Thoracic aorta (tissue), 2 donors: ENCODE data around the gene TRAF6. TPM values are rescaled to one million over a fixed set of nuclear protein-coding genes. Genes with fewer than 3 reads are reported as not detected.

ENCODE experiments used
- ATAC-seq: fragments of 150-250 bp; one replicate; pipeline ENCODE4 v1.8.0; 2017; ENCODE audit warnings: low read depth; ENCODE audit not compliant: insufficient number of reproducible peaks, low FRiP score
- DNase-seq: peaks from one replicate; pipeline ENCODE4 v3.0.0-alpha.2; 2020; ENCODE audit warnings: low spot score
- H3K27ac ChIP-seq, 2 donors: fragments of 200-600 bp; sonication (generic); 1 replicate in 1 of 2; 2 replicates in 1 of 2; pipeline ENCODE4 v1.5.1; 2016; ENCODE audit warnings: mild to moderate bottlenecking in 2 of 2, moderate library complexity in 2 of 2
- H3K27me3 ChIP-seq: fragments of 200-600 bp; sonication (generic); replicated peaks from 2 replicates; pipeline ENCODE4 v1.6.0; 2016; ENCODE audit warnings: mild to moderate bottlenecking; ENCODE audit not compliant: insufficient read depth
- H3K36me3 ChIP-seq: fragments of 200-600 bp; sonication (generic); one replicate; pipeline ENCODE4 v1.5.1; 2016
- H3K4me1 ChIP-seq, 2 donors: fragments of 200-600 bp; sonication (generic); 1 replicate in 1 of 2; 2 replicates in 1 of 2; pipeline versions ENCODE4 v1.5.1 to v1.6.0; 2016; ENCODE audit warnings: low read depth in 2 of 2, mild to moderate bottlenecking in 1 of 2; ENCODE audit not compliant: control insufficient read depth in 1 of 2
- H3K4me3 ChIP-seq: fragments of 200-600 bp; sonication (generic); 2 replicates; pipeline ENCODE4 v1.5.1; 2016; ENCODE audit warnings: mild to moderate bottlenecking
- H3K9me3 ChIP-seq: fragments of 200-600 bp; sonication (generic); 2 replicates; pipeline ENCODE4 v1.5.1; 2016
- total RNA-seq, 2 donors: library from RNA; depleted of rRNA; stranded (reverse); fragments of >200 nt; gene quantifications; one replicate each; pipeline versions ENCODE4 v1.1.0 to v1.2.3, GENCODE V29; 2016
- TF ChIP-seq, protein P1 (sequence below): fragments of 200-600 bp; sonication (generic); IDR thresholded peaks from one replicate; pipeline ENCODE4 v1.5.1; 2019; ENCODE audit warnings: antibody characterized with exemption

The TRAF6 gene
- total RNA-seq, 2 donors from 2014 or later: 18.0 to 18.3 TPM

DNA sequence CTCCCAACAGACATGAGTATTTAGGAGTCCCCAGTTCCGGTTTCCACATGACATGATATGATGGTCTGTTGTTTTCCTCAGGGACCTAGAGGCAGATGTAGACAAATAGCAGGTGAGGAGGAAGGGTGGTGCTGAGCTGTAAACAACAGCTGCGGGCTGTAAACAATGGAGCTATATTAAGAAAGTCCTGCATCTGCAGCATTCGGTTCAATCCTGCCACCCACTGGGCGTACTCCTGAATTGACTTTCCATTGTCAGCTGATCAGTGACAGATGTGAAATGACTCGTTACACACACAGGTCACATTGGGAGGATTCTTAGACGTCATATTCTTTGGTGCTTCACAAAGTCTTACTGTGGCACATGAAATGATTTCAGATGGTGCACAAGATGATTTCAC lies 30.9 kb upstream of the TRAF6 start:
- no peak overlapping the region for H3K27ac ChIP-seq
- H3K36me3 ChIP-seq: no peaks in the 10 kb centered on the region
- TF ChIP-seq, protein P1, sequence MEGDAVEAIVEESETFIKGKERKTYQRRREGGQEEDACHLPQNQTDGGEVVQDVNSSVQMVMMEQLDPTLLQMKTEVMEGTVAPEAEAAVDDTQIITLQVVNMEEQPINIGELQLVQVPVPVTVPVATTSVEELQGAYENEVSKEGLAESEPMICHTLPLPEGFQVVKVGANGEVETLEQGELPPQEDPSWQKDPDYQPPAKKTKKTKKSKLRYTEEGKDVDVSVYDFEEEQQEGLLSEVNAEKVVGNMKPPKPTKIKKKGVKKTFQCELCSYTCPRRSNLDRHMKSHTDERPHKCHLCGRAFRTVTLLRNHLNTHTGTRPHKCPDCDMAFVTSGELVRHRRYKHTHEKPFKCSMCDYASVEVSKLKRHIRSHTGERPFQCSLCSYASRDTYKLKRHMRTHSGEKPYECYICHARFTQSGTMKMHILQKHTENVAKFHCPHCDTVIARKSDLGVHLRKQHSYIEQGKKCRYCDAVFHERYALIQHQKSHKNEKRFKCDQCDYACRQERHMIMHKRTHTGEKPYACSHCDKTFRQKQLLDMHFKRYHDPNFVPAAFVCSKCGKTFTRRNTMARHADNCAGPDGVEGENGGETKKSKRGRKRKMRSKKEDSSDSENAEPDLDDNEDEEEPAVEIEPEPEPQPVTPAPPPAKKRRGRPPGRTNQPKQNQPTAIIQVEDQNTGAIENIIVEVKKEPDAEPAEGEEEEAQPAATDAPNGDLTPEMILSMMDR: no peak
- DNase-seq: no peak
- no peak for ATAC-seq
- no peaks in the 10 kb centered on the region for H3K27me3 ChIP-seq
- no peaks in the 10 kb centered on the region for H3K9me3 ChIP-seq
- H3K4me3 ChIP-seq: no peak overlapping the region
- H3K4me1 ChIP-seq: no peaks in the 10 kb centered on the region

DNA sequence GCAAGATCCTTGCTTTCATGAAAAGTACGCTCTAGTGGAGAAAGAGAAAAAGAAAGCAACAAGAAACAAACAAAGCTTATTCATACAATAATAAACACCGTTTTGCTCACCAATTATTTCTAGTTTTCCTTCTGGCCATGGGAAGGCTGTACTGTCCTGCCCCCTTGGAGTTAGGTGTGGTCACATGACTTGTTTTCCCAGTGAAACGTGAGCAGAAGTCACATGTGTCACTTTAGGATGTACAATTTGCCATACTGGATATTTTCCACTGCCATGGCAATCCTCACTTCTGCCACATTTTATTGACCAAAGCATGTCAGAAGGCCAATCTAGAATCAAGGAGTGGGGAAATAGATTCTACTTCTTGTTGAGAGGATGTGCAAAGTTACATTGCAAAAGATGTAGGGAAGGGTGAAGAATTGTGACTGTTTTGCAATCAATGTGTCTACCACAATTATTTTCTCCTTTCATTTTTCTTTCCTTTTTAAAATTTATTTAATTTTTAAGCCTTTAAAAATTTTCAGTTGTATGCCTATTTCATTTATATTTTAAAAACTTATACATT lies 24.3 kb upstream of the TRAF6 start:
- Histone ChIP-seq H3K36me3 (no peaks in the 10 kb centered on the region), H3K9me3 (no peaks in the 10 kb centered on the region), H3K27me3 (no peaks in the 10 kb centered on the region), H3K27ac (no peak overlapping the region), H3K4me1 (no peaks in the 10 kb centered on the region), H3K4me3 (no peak overlapping the region)
- ATAC-seq (no peak), DNase-seq (no peak)
- TF ChIP-seq, protein P1: no peak

DNA sequence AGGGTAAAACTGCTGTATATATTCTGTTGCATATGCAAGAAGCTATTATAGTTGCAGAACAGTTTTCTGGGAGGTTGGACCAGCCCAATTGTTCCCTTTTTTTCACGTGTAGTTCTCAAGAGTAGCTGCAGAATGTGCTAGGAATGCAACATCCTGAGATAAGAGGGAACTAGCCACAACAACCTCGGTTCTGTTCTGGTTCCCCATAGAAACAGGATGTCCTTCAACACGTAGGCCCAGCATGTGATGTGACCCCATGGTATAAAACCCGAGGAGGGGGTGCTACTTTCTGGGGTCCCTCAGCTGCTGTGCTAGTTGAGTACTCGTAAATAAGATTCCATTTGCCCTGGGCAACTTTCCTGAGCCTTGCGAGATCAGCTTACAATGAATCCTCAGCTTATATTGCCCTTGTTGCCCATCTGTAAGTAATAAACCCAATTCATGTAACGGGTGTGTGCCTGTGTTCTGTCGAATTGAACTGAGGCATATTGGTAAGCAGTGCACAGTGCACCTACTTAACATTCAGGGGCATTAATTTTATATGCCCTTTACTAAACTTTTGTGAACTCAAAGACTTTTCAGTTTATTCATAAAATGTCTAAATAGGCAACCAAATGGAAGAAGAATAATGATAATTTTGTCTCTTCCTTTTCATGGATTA lies 23.0 kb upstream of the TRAF6 start:
- Histone ChIP-seq H3K4me1 (no peaks in the 10 kb centered on the region), H3K4me3 (no peak overlapping the region), H3K27me3 (no peaks in the 10 kb centered on the region), H3K9me3 (no peaks in the 10 kb centered on the region), H3K36me3 (no peaks in the 10 kb centered on the region), H3K27ac (no peak overlapping the region)
- no peak for DNase-seq
- TF ChIP-seq, protein P1: no peak
- no peak for ATAC-seq

GRCh38 chr11:36530840-36531239 lies 20.8 kb upstream of the TRAF6 start:
- Histone ChIP-seq H3K4me1 (no peaks in the 10 kb centered on the region), H3K36me3 (no peaks in the 10 kb centered on the region), H3K9me3 (no peaks in the 10 kb centered on the region), H3K27ac (no peak overlapping the region), H3K27me3 (no peaks in the 10 kb centered on the region), H3K4me3 (no peak overlapping the region)
- ATAC-seq: no peak
- TF ChIP-seq, protein P1: no peak
- DNase-seq: no peak

- TF ChIP-seq, protein P1: no peak
- H3K27ac ChIP-seq: no peak overlapping the region
- no peak overlapping the region for H3K4me3 ChIP-seq
- ATAC-seq (no peak), DNase-seq (no peak)
- H3K9me3 ChIP-seq: no peaks in the 10 kb centered on the region
- H3K4me1 ChIP-seq: peaks cover 0 to 4% of the 10 kb centered on the region in 2 donors
- H3K27me3 ChIP-seq: no peaks in the 10 kb centered on the region
- no peaks in the 10 kb centered on the region for H3K36me3 ChIP-seq
Observed at GRCh38 chr11:36513965-36514364, 3.9 kb upstream of the TRAF6 start.
